Epithelial cell of esophagus (primary cell): ENCODE data around the gene CTU1.

ENCODE experiments used
- DNase-seq: peaks from one replicate; pipeline ENCODE4 v3.0.0; 2010; ENCODE audit warnings: low read depth
- H3K4me3 ChIP-seq: 2 replicates; pipeline ENCODE4 v1.5.1; 2011; ENCODE audit warnings: mild to moderate bottlenecking, low read length, control low read depth
- CTCF ChIP-seq: IDR thresholded peaks from 2 replicates; pipeline ENCODE4 v1.5.1; 2011; ENCODE audit warnings: low read depth, mild to moderate bottlenecking, low read length, control low read depth, inconsistent platforms; ENCODE audit not compliant: insufficient read depth; ENCODE audit errors: missing control alignments

CTU1 gene

GRCh38 chr19:51124729-51125128, 16.5 kb upstream of the CTU1 start, which contains the start of gene SIGLEC9:
SIGLEC9 (plus strand) TSS chr19:51124906; CDS start chr19:51124975, 69 bp downstream.
- no peak for DNase-seq
- no peak within 1 kb of the TSS for H3K4me3 ChIP-seq

GRCh38 chr19:51124216-51124615, 16.0 kb upstream of the CTU1 start:
- no peak overlapping the region for H3K4me3 ChIP-seq
- no peak for DNase-seq
- TF ChIP-seq CTCF, result no peak

More at GRCh38 chr19:51124729-51125128, 16.5 kb upstream of the CTU1 start, which contains the start of gene SIGLEC9:
- no peak for TF ChIP-seq CTCF

DNA sequence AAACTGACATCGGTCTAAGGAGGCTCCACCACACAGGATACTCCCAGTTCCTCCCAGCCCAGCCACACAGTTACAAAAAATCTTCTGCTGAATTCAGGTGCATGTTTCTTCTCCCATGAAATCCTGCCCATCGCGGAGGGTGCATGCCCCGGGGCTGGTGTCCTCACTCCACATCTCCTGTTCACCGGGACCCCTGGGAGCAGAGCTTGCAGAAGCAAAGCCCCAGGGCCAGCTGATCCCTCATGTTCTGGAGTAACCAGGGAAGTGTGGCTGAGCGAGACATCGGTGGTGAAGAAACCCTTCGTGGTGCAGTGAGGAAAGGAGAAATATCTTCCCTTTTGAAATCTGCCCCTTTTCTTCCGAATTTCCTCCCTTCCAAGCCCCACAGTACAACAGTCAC, 15.6 kb upstream of the CTU1 start:
- H3K4me3 ChIP-seq, result no peak overlapping the region
- no peak for DNase-seq
- no peak for TF ChIP-seq CTCF

GRCh38 chr19:51123381-51123800, 15.2 kb upstream of the CTU1 start:
- TF ChIP-seq CTCF, result no peak
- DNase-seq, result no peak
- H3K4me3 ChIP-seq, result no peak overlapping the region

DNA sequence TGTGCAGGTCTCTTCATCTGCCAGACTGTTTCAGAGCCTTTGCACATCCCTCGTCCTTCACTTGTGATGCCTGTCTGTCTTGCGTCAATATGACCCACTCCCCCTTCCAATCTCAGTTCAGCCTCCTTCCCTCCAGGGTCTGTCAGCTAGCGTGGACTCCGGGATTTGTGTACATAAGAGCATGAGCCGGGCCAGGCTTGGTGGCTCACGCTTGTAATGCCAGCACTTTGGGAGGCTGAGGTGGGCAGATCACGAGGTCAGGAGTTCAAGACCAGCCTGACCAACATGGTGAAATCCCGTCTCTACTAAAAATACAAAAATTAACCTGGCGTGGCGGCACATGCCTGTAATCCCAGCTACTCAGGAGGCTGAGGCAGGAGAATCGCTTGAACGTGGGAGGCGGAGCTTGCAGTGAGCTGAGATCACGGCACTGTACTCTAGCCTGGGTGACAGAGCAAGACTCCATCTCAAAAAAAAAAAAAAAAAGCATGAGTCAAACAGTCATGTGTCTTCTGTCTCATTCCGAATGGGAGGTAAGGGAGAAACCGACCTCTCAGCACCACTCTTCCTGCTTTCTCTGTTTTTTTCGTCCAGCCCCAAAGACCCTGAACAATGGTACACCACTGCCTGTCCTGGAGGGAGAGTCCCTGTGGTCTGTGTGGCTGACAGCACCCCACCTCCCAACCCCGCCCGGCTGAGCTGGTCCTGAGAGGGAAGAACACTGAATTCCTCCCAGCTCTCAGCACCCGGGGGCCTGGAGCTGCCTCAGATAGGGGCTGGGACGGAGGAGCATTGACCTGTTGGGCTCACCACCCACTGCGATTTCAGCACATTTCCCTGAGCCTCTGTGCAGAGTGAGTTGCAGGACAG, 14.1 kb upstream of the CTU1 start:
- no peak overlapping the region for H3K4me3 ChIP-seq
- DNase-seq, result no peak
- no peak for TF ChIP-seq CTCF

GRCh38 chr19:51121257-51121656, 13.0 kb upstream of the CTU1 start:
- no peak for TF ChIP-seq CTCF
- no peak overlapping the region for H3K4me3 ChIP-seq
- DNase-seq, result no peak
